ENCODE measurements around the gene MAD1L1.

The MAD1L1 gene

DNA sequence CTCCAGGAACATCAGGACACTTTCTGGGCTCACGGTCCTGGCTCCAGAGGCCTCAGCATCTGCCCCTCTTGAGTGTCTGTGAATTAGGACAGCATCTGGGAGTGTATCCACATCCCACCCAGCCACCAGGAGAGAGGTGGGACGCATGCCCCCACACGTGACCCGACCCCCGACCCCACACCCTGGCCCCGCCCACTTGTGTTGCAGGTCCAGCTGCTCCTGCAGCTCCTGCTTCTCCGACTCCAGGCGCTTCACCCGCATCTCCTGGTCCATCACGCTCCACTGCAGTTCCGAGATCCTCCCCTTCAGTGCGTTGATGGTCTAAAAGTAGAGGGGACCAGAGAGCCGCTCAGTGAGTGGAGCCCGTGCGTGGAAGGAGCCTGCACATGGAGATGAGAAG is 13.6 kb downstream of the MAD1L1 start:
- no peak for DNase-seq (ENCODE audit: low read depth in 1 of 2, low spot score in 1 of 2)

DNA sequence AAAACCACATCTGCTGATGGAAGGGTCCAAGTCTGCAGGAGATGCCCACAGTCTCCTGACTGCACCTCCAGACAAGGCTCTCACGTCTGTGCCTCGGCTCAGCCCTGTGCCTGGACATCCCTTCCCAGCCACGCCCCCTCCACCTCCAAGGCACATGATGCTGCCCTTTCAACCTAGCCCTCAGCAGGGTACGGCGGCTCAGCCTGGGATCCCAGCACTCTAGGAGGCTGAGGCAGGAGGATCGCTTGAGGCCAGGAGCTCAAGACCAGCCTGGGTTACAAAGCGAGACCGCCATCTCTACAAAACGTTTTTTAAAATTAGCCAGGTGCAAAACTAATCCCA is 14.3 kb downstream of the MAD1L1 start:
- no peak for DNase-seq (ENCODE audit: low read depth in 1 of 2, low spot score in 1 of 2)

DNA sequence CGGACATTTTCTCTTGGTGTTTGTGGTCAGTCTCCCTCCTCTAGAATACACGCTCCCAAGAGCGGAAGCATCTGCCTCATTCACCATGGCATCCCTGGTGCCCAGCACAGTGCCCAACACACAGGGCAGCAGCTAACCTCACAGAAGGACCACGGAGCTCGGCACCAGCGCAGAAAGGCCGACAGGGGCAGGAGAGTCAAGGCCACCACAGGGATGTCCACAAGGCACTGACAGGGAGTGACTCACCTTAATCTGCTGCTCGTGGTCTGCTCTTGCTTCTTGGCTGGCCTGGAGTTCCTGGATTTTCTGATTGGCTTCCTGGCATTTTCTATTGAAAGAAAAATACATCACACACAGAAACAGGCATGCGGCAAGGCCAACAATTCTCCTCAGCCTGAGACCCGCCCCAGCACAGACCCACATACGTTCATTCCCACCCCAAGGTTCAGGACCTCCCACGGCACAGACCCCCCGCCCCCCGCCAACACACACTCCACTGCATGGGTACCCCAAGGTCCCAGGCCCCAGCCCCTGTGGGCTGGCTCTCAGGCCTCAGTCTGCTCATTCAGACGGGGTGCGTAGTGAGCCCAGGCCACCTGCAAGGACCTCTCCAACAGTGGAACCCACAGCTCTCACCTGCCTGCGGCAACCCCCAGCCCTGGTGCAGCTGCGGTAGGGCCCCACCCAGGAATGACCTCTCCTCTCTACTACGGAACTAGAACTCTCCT is 14.9 kb downstream of the MAD1L1 start:
- no peak for DNase-seq (ENCODE audit: low read depth in 1 of 2, low spot score in 1 of 2)

DNA sequence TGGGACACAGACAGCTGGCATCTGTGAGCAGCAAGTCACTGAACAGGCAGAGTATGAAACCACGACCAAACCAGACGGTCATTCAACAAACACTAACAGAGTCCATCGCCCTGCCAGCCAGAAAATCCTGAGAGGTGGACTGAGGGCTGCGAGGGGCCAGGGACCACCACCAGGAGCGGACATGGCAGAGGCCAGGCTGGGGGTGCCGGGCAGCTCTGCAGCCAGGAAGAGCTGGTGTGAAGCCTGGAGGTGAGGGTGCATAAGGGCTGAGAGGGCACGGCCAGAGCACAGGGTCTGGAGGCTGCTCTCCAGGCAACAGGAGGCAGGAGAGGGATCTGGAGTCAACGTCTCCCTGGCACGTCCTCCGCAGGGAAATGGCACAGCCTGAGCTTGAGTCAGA is 15.5 kb downstream of the MAD1L1 start:
- DNase-seq (ENCODE audit: low read depth in 1 of 2, low spot score in 1 of 2), result no peak

DNA sequence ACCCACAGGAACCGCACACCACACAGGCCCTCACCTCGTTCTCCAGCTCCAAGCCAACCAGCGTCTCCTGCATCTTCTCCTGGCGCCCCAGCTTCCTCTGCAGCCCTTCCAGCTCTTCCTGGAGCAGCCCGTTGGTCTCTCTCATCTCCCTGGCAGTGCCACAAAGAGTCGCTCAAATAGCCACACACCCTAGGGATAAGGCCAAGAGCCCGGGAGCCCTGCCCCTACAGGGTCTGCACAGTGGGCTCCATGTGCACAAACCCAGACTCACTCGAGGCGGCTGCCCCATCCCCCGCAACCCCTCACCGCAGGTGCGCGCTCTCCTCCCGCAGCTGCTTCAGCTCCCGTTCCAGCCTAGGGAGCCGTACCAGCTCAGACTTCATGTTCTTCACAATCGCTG is 16.9 kb downstream of the MAD1L1 start:
- no peak for DNase-seq (ENCODE audit: low read depth in 1 of 2, low spot score in 1 of 2)

DNA sequence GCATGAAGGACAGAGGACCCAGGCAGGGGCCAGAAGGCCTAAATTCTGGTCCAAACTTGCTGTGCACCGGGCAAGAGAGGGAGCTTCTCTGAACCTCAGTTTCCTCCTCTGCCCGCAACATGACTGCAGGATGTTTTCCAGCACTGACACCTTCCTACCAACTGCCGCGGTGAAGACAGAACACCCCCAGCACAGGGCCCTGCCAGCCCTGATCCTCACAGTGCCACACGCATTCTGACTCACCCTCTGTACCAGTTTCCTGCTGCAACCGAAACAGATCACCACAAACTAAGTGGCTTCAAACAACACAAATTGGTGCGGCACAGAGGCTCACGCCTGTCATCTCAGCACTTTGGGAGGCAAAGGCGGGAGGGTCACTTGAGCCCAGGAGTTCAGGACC is 18.1 kb downstream of the MAD1L1 start:
- DNase-seq (ENCODE audit: low read depth in 1 of 2, low spot score in 1 of 2), result no peak

DNA sequence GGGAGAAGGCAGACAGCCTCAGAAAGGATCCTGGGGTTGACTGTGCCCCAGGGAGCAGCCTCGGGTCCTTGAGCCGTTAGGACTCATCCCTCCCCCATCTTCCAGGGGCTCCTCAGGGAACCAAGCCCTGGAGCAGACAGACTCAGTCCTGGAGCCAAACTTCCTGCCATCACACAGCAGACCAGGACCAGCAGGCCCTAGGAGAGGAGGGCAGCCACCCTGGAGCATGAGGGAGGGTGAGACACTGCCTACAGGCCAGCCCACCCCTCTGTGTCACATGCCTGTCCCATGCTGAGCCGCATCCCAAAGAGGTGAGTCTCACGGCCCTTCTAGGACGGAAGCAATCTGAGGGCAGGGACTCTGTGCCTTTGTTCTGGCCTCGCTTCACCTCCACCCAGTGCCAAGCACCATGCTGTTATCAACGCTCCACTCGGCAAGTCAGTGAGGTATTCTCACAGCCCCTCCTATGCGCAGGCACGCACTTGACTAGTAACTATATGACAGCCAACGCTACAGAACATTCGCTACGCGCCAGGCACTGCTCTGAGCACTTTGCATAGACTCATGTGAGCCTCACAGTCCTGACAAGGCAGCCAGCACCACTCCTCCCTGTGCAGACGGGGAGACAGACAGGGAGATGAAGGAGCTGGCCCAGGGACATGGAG is 19.1 kb downstream of the MAD1L1 start:
- no peak for DNase-seq (ENCODE audit: low read depth in 1 of 2, low spot score in 1 of 2)

DNA sequence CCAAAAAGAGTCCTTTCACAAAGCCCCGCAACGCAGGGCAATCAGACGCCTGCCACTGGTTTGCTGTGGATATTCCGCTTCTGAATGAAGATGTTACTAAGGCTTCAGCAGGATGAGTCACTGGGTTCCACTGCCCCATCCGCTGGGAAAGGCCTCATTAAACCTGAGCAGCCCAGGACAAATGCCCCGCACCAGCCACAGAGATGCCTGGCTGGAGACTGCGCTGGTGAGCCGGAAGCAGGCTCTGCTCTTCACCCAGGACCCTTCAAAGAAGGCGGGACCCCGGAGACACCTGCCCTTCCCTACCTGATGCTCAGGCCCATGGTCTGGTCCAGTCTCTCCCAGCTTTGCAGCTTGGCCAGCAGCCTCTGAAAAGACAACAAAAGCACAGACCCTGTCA is 19.8 kb downstream of the MAD1L1 start:
- DNase-seq (ENCODE audit: low read depth in 1 of 2, low spot score in 1 of 2), result no peak

DNA sequence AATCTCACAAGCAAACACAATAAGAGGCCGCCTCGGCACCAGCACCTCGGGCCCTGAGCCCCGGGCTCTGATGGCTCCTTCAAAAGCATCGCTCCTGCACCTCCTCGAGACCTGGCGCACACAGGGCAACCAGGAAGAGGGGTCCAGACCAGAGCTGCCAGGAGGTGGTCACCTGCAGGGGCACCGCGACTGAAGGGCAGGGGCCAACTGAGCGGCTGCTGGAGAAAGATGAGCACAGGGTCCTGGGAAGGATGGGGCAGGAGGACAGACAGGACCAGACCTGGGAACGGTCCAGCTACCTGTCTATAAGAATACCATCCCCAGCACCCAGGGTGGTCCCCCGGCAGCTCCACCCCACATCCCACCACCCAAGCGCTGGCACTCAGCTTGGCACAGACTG is 20.8 kb downstream of the MAD1L1 start:
- DNase-seq (ENCODE audit: low read depth in 1 of 2, low spot score in 1 of 2), result no peak

DNA sequence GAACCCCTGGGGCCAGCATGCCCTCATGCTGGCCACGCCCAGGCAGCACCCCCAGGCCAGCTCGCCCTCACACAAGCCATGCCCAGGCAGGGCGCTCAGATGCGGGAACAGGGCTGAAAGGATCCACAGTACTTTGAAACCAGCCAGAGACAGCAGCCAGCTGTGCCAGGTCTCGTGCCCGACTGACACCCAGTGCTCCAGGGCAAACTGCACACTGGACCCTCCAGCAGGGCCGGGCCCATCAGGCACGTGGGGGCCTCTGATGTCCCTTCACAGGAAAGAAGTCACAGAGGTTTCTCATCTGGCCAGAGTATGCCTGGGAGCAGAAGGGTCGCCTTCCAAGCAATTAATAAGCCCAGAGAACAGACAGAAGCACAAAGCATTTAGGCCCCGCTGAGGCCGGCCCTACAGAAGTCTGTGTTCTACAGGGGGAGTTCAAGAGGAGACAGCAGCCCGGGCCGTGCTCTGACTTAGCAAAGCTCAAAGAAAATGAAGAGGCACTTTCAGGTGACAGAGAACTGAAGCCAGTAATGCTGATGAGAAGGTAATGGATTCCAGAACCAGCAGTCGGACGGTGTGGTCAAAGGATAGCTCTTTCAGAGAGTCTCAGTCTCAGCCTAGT is 21.4 kb downstream of the MAD1L1 start:
- no peak for DNase-seq (ENCODE audit: low read depth in 1 of 2, low spot score in 1 of 2)

DNA sequence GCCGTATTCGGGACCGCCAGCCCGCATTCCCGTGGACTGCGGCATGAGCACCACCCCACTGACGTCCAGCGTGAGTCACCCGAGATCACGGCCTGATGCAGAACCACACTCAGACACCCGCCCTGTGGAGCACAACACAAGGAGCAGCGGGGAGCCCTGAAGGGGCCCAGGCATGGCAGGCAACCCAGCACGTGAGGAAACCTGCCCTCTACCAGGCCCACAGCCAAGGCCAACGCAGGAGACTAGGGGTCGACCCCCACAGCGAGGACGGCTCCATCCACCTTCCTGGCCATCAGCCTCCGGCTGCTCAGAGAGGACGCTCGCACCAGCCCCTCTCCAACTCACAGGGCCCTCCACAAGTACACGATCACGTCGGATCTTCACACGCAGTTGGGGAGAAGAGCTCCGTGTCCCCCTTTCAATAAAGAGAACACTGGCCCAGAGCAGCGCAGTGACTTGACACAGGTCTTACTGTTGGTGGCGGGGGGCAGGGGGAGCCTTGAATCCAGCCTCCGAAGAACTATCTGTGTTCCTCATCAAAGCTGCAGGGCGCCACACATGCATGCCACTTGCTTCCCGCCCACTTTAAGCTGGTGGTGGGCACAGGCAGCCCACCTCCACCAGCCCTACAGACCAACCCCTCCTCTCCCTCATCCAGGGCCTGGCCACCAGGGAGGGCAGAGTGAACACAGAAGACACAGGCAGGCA is 22.0 kb downstream of the MAD1L1 start:
- no peak for DNase-seq (ENCODE audit: low read depth in 1 of 2, low spot score in 1 of 2)

DNA sequence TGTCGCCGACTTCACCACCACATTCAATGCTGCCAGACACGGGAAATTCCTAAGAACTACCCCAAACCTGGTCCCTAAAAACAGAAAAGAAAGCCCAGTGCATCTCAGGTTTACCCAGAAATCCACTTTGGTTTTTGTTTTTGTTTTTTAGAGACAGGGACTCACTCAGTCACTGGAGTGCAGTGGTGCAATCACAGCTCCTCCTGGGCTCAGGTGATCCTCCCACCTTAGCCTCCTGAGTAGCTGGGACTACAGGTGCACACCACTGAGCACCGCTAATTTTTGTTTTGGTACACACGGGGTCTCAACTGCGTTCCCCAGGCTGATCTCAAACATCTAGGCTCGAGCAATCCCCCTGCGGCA is 22.8 kb downstream of the MAD1L1 start:
- no peak for DNase-seq (ENCODE audit: low read depth in 1 of 2, low spot score in 1 of 2)

DNA sequence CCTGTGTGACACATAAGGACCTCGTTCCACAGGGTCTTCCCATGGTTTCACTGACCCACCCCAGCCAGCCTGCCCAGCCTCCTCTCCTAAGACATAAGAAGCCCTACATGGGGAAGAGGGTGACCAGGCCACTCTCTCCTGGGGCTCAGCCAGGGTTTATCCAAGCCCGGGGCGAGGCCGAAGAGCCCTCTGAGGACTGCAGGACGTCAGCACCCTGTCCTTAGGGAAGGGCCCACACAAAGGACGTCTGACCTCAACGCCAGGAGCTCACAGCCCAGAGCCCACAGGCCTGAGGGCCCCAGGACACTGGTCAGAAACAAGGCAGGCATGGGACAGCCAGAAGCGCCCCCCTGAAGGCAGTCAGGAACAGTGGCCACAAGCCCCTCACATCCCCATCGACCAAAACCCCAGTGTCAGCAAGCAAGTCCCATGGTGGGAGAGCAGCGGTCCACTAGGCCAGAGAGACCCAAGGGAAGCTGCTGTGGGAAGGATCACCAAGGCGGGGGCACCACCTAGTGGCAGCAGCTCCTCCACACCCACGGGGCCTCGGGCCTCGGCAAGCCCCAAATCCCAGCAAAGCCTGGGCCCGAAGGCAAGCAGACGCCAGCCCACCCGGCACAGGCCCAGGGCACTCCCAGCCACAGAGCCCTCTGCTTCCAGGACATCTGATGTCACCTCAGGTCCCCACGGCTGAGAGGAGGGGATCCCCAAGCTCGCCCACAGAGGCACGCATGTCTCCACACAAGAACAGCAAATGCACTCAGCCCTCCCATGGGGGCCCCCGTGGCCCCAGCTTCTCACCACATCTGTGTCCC is 23.4 kb downstream of the MAD1L1 start:
- peak; percentile 10 to 11 for DNase-seq (ENCODE audit: low read depth in 1 of 2, low spot score in 1 of 2)

DNA sequence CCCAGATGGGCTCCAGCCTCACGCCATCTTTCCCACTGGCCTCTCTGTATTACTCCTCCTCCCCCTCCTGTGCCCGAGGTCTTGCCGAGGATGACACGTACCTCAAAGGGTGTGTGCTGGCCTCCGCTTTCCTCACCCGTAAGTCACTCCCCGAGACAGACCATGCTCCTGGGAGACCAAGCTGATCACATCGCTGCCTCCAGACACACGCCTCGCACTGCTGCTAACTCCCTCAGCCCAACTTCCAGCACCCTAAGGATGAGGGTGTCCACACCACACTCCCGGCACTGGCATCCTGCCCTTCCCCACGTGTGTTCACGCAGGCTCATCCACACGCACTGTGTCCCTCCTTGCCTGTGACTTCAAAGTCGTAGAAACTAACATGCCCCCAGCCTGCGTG is 24.0 kb downstream of the MAD1L1 start:
- no peak for DNase-seq (ENCODE audit: low read depth in 1 of 2, low spot score in 1 of 2)

DNA sequence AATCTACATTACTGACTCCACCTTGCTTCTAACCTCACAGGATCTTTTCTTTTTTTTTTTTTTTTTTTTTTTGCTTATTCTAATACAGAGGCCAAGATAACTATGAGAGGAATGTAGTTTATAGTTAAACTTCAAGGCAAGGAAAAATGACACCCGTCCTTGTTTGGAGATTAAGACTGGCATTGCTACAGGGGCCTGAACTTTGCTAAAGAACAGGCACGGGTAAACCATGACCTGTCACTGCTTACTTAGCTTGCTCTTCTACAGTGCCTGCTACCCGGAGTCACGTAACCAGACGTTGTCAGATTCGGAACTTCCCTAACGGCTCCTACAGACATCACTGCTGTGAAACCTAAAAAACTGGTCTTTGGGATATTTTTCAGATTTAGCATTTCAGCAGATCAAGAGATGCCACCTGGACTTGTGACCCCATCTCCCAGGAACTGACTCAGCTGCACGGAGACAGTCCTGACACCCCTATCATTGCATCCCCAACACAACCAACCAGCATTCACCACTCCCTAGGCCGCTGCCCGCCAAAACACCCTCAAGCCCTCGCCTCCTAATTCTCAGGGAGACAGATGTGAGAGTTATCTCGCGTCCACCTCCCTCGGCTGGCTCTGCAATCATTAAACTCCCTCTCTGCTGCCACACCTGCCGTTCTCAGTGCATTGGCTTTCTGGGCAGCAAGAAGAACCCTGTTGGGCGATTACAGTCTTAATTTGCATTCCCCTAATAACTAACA is 27.5 kb downstream of the MAD1L1 start:
- no peak for DNase-seq (ENCODE audit: low read depth in 1 of 2, low spot score in 1 of 2)

DNA sequence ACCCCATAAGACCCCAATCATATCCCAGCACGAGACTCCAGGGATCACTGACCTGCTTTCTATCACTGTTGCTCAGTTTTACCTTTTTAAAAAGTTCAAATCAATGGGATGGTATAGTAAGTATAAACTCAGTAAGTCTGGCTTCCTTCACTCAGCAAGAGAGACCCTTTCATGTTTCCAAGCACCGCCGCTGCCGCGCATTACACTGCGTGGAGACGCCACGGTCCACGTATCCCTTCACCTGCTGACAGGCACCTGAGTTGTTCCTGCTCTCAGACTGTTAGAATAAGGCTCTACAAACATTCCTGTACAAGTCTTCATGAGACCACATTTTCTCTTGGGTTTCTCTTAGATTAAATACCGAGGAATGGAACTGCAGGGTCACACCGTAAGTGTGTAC is 28.3 kb downstream of the MAD1L1 start:
- DNase-seq (ENCODE audit: low read depth in 1 of 2, low spot score in 1 of 2), result no peak

DNA sequence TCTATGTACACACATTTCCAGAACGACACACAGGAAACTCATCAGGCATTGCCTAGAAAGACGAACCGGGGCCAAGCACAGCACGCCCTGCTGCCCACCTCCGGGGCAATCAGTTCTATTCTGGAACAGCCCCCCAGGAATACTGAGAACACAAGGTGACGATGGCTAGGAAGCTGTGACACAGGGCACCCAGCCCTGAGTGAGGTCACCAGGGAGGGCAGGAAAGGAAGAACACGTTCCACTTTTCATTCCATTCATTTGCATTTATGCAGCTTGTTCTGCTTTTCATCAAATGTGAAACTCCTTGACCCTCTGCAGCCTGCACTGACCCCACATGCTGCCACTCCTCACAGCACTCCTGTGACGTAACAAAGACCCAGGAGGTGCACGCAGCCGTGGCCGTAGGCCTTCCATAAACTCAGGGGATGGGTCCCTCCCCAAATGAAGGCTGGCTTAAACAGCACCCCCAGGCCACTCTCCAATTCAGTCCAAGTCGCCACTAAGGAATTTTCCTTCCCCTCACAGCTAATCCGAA is 28.9 kb downstream of the MAD1L1 start:
- DNase-seq (ENCODE audit: low read depth in 1 of 2, low spot score in 1 of 2), result no peak

DNA sequence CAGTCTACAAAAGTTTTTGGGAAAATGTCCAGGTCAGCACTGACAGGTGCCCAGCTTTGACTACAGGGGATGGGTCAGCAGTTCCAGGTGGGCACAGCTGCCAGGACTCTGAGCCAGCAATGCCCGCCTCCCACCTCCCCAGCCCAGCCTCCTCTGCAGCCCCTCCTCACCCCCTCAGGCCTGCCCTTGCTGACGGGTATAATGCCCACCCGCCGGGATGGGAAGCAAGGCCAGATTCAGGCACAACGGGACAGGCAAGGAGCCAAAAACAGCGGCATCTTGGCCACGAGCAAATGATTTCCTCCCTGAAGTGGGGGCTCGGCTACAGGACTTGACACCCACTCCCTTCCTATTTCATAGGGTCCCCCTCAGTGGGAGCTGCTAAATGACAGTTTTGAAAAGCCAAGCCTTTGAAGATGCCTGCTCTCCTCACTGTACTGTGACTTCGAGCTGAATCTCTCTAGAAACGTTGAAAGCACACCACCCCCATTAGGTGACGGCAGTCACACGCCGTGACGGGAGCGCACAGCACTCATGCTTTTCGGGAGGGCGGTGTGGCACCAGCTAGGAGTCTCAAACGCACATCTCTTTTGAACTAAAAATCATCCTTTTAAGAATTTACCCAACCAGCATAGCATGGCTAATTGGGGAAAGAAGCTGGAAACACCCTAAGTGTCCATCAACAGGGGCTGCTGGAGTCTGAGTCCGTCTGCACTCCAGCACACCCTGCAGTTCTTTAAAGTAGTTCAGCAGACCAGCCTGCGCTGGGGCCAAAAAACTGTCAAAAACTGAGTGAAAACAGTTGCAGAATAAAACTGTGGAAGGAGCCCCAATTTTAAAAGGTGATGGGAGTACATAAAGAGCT is 29.6 kb downstream of the MAD1L1 start:
- DNase-seq (ENCODE audit: low read depth in 1 of 2, low spot score in 1 of 2), result no peak

DNA sequence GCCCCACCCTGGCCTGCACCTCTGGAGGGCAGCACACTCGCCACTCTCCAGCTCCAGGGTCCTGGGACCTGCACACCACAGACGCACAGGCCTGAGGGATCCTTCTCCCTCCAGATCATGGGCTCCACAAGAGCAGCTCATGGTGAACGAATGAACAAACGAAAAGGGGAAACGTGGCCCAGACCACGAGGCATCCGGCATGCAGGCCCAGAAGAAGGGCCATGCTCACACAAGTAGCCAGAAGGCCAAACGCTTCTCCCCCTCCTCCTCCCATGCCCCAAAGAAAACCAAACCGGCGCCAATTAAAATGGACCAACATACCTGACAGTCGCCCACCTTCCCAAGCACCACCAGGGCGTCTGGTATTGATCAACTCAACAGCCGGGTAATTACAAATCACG is 30.4 kb downstream of the MAD1L1 start:
- no peak for DNase-seq (ENCODE audit: low read depth in 1 of 2, low spot score in 1 of 2)

All from activated T-helper 1 cell treated with anti-CD3 and anti-CD28 coated beads, Interleukin-2, amount 50 U/mL, for 16 hours (primary cell).